ENCODE data around the gene ALDH1A2.

Gene ALDH1A2

GRCh38 chr15:58078591-58078990 lies 13.1 kb upstream of the ALDH1A2 start:
- no peaks in the 10 kb centered on the region for H3K79me2 ChIP-seq (ENCODE audit: insufficient read depth, low read depth)
- H3K9ac ChIP-seq: no peak overlapping the region
- H3K4me2 ChIP-seq: no peak overlapping the region
- H3K27me3 ChIP-seq (ENCODE audit: insufficient read depth, low read depth): no peaks in the 10 kb centered on the region
- no peak overlapping the region for H3K4me3 ChIP-seq (IDR thresholded peaks at IDR 0.05; ENCODE audit: insufficient read depth, low read depth, low read length)
- no peaks in the 10 kb centered on the region for H3K36me3 ChIP-seq (ENCODE audit: insufficient read depth)
- no peaks in the 10 kb centered on the region for H3K4me1 ChIP-seq (ENCODE audit: low read depth, poor library complexity, severe bottlenecking)
- H4K20me1 ChIP-seq (ENCODE audit: insufficient read depth): no peaks in the 10 kb centered on the region
- TF ChIP-seq CTCF (conservative IDR thresholded peaks at IDR 0.05; ENCODE audit: low read depth, low read length): no peak
- H2AFZ ChIP-seq (ENCODE audit: low read depth): no peak overlapping the region
- no peak overlapping the region for H3K27ac ChIP-seq

- no peaks in the 10 kb centered on the region for H3K27me3 ChIP-seq (ENCODE audit: insufficient read depth, low read depth)
- no peaks in the 10 kb centered on the region for H3K36me3 ChIP-seq (ENCODE audit: insufficient read depth)
- no peak overlapping the region for H2AFZ ChIP-seq (ENCODE audit: low read depth)
- no peaks in the 10 kb centered on the region for H3K4me1 ChIP-seq (ENCODE audit: low read depth, poor library complexity, severe bottlenecking)
- H3K79me2 ChIP-seq (ENCODE audit: insufficient read depth, low read depth): no peaks in the 10 kb centered on the region
- 0 out of 2 replicates have a peak, but pooled peaks have one; percentile 16 for TF ChIP-seq CTCF (conservative IDR thresholded peaks at IDR 0.05; ENCODE audit: low read depth, low read length)
- no peak overlapping the region for H3K27ac ChIP-seq
- no peak overlapping the region for H3K4me3 ChIP-seq (IDR thresholded peaks at IDR 0.05; ENCODE audit: insufficient read depth, low read depth, low read length)
- no peak overlapping the region for H3K9ac ChIP-seq
- H3K4me2 ChIP-seq: no peak overlapping the region
- no peaks in the 10 kb centered on the region for H4K20me1 ChIP-seq (ENCODE audit: insufficient read depth)
These were observed 11.9 kb upstream of the ALDH1A2 start for GRCh38 chr15:58077427-58077826.

- Histone ChIP-seq H3K4me1 (ENCODE audit: low read depth, poor library complexity, severe bottlenecking) (no peaks in the 10 kb centered on the region), H2AFZ (ENCODE audit: low read depth) (no peak overlapping the region), H3K36me3 (ENCODE audit: insufficient read depth) (no peaks in the 10 kb centered on the region), H3K27me3 (ENCODE audit: insufficient read depth, low read depth) (no peaks in the 10 kb centered on the region), H3K9ac (no peak overlapping the region), H4K20me1 (ENCODE audit: insufficient read depth) (no peaks in the 10 kb centered on the region), H3K4me3 (IDR thresholded peaks at IDR 0.05; ENCODE audit: insufficient read depth, low read depth, low read length) (no peak overlapping the region), H3K27ac (no peak overlapping the region), H3K79me2 (ENCODE audit: insufficient read depth, low read depth) (no peaks in the 10 kb centered on the region), H3K4me2 (no peak overlapping the region)
- no peak for TF ChIP-seq CTCF (conservative IDR thresholded peaks at IDR 0.05; ENCODE audit: low read depth, low read length)
These were observed 8.9 kb upstream of the ALDH1A2 start for GRCh38 chr15:58074452-58074851.

- no peaks in the 10 kb centered on the region for H3K27me3 ChIP-seq (ENCODE audit: insufficient read depth, low read depth)
- no peaks in the 10 kb centered on the region for H3K36me3 ChIP-seq (ENCODE audit: insufficient read depth)
- H3K4me2 ChIP-seq: no peak overlapping the region
- no peaks in the 10 kb centered on the region for H3K79me2 ChIP-seq (ENCODE audit: insufficient read depth, low read depth)
- no peaks in the 10 kb centered on the region for H4K20me1 ChIP-seq (ENCODE audit: insufficient read depth)
- TF ChIP-seq CTCF (conservative IDR thresholded peaks at IDR 0.05; ENCODE audit: low read depth, low read length): peak; percentile 96
- no peaks in the 10 kb centered on the region for H3K4me1 ChIP-seq (ENCODE audit: low read depth, poor library complexity, severe bottlenecking)
- no peak overlapping the region for H3K4me3 ChIP-seq (IDR thresholded peaks at IDR 0.05; ENCODE audit: insufficient read depth, low read depth, low read length)
- no peak overlapping the region for H3K27ac ChIP-seq
- H3K9ac ChIP-seq: no peak overlapping the region
- H2AFZ ChIP-seq (ENCODE audit: low read depth): no peak overlapping the region
These were observed 5.4 kb upstream of the ALDH1A2 start for GRCh38 chr15:58070801-58071418.
